ENCODE data around the gene TMTC2. TPM values are rescaled to one million over a fixed set of nuclear protein-coding genes. Genes with fewer than 3 reads are reported as not detected.

TMTC2 gene
- total RNA-seq, 4 donors from 2014 or later, result 6.5 to 11.3 (median 8.9) TPM

GRCh38 chr12:83157604-83158003 lies 470.9 kb downstream of the TMTC2 start:
- no peak for TF ChIP-seq CTCF (IDR thresholded peaks at IDR 0.05; ENCODE audit: low read depth)

DNA sequence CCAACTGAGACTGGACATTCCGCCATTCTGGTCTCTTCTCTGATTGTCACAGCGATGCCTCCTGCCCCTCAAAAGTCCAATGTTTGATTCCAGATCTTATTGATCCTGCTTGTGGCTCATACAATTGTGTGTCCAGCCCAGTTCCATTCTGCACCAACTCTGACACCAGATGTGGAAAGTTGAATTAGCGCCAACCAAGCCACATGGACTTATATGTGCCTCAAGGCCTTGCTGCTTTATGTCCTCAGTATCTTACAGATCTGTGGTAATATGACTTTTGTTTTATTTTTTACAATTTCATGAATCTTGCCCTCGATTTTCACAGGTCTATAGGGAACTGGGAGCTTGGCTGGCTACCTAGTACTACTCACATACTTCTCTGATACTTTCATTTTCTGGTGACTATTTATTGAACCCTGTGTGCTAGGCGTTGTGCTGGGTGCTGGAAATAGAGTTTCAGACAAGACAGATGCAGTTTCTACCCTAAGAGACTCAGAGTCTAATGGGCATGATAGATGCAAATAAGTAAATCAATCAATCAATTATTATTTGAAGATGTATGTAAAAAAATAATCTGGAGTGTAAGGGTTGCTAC lies 472.0 kb downstream of the TMTC2 start:
- TF ChIP-seq CTCF (IDR thresholded peaks at IDR 0.05; ENCODE audit: low read depth), result no peak

DNA sequence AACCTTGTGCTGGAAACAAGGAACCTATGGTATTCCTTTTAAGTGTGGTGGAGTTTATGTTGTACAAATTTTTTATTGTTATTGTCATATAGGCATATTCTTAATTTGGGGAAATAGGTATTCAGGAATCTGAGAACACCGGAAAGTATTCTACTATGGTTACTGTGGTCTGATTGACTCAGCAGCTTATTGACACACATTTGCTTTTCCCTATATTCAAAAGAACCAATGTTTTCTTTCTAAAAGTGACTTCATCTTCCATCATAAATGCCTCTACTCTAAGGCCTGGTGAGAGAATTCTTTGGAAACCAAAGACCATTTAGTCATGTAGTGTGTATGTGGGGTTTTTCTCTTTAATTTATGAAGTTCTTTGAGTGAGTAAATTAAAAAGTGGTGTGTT lies 474.8 kb downstream of the TMTC2 start:
- TF ChIP-seq CTCF (IDR thresholded peaks at IDR 0.05; ENCODE audit: low read depth), result no peak

DNA sequence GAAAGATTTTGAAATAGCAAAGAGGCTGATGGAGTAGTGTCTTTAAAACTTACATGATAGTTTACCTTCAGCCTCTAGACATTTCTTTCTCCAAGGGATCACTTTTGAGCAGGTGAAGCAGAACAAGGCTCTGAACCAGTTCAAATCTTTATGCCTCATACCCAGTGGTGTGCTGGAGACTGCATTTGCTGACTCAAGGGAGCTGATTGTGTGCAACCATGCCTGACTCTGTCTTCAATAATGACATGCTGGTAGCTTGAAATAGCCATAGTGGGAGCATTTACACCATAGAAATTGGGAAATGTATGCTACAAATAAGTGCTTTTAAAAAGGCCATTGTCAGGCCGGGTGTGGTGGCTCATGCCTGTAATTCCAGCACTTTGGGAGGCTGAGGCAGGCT lies 482.0 kb downstream of the TMTC2 start:
- no peak for TF ChIP-seq CTCF (IDR thresholded peaks at IDR 0.05; ENCODE audit: low read depth)

DNA sequence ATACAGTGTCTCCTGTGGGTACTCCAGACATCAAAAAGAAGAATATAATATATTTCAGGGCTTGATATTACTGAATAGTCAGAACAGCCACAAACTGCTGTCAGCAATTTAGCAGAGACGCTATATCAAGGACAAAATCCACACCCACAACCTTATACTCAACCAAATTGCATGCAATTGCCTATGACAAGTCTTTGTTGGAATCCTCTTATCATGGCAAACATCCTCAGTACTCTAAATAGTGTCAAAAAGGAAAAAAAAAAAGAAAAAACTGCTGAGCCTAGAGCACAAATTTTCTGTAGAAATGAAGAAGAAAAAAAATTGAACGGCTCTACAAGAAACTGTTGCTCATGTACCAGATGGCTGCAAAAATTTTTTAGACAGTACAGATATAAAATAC lies 485.7 kb downstream of the TMTC2 start:
- no peak for TF ChIP-seq CTCF (IDR thresholded peaks at IDR 0.05; ENCODE audit: low read depth)

DNA sequence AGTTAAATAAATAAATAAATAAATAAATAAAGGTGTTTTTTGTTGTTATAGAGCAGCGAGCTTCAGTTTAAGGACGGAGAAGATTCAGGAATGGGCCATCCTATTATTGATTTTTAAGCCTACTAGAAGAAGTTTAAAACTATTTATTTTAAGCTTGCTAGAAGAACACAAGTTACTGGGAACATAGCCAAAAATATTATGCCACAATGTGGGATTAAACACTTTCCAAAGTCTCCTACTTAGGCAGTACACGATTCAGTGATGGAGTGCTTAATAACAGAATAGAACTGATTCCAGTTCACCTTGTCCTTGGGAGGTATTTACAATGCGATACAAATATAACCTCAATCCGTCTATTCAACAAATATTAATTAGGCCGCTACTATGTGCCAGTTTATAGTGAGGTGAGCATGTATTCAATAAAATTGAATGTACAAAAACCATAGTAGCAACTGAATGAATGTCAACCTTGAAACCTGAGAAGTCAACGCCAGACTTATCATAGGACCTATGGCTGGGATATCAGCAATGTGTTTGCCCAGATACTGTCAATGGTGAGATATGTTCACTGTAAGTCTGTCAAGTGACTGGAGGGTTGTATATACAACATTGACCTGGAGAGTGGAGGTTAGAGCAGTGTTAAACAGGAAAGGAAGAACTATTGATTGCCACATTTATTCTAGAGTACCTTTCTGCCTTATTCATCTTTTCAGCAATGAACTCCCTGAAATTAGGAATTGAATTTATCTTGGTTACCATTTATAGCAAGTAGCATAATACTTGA lies 486.4 kb downstream of the TMTC2 start:
- TF ChIP-seq CTCF (IDR thresholded peaks at IDR 0.05; ENCODE audit: low read depth), result no peak

DNA sequence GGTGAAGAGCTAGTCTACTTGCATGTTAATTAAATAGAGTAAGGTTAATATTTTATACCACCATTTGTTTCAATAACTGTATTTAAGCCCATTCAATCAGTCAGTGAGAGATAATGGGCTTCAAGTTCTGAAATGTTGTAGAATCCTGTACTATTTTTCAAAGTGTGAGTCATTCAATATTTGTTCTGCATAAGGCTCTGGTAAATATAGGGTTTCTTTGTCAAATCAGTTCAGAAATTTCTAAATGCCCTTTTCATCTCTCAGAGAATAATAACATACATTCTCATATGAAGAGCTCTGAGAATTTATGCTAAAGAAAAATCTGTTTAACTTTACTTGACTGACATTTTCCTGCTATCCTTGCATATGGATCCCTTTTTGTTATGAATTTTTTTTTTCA lies 493.3 kb downstream of the TMTC2 start:
- TF ChIP-seq CTCF (IDR thresholded peaks at IDR 0.05; ENCODE audit: low read depth), result no peak

Data from subcutaneous adipose tissue (tissue), 4 donors.